Progenitor cell of endocrine pancreas (in vitro differentiated cells): ENCODE results near the gene CRY1. TPM values are rescaled to one million over a fixed set of nuclear protein-coding genes. Genes with fewer than 3 reads are reported as not detected.

Experiments
- DNase-seq: peaks from one replicate; pipeline ENCODE4 v3.0.0; 2021; ENCODE audit warnings: low spot score; ENCODE audit not compliant: unreplicated experiment
- H3K27ac Mint-ChIP-seq: 2 replicates; pipeline ENCODE4 v1.8.0; 2021; ENCODE audit warnings: mild to moderate bottlenecking, moderate library complexity, mixed read lengths
- H3K27me3 Mint-ChIP-seq: 2 replicates; pipeline ENCODE4 v1.8.0; 2021; ENCODE audit warnings: mixed read lengths
- H3K36me3 Mint-ChIP-seq: 2 replicates; pipeline ENCODE4 v1.8.0; 2022; ENCODE audit warnings: mixed read lengths; ENCODE audit not compliant: insufficient read depth
- H3K4me1 Mint-ChIP-seq: 2 replicates; pipeline ENCODE4 v1.8.0; 2021; ENCODE audit warnings: low read depth, mixed read lengths
- H3K4me3 Mint-ChIP-seq: 2 replicates; pipeline ENCODE4 v1.8.0; 2021; ENCODE audit warnings: low read depth, mild to moderate bottlenecking, moderate library complexity, mixed read lengths
- H3K9me3 Mint-ChIP-seq: 2 replicates; pipeline ENCODE4 v1.8.0; 2021; ENCODE audit warnings: low read depth, mixed read lengths
- total RNA-seq: library from RNA; stranded (reverse); gene quantifications from 2 replicates; pipeline ENCODE4 v1.2.1, GENCODE V29; 2021
- TF ChIP-seq, protein P1 (sequence below): fragments of 200-600 bp; sonication (generic); IDR thresholded peaks from one replicate; pipeline ENCODE4 v1.5.0; 2021; ENCODE audit warnings: antibody characterized with exemption, mild to moderate bottlenecking; ENCODE audit not compliant: unreplicated experiment

Gene CRY1
- total RNA-seq, 1 donor from 2014 or later: 26.9 TPM

DNA sequence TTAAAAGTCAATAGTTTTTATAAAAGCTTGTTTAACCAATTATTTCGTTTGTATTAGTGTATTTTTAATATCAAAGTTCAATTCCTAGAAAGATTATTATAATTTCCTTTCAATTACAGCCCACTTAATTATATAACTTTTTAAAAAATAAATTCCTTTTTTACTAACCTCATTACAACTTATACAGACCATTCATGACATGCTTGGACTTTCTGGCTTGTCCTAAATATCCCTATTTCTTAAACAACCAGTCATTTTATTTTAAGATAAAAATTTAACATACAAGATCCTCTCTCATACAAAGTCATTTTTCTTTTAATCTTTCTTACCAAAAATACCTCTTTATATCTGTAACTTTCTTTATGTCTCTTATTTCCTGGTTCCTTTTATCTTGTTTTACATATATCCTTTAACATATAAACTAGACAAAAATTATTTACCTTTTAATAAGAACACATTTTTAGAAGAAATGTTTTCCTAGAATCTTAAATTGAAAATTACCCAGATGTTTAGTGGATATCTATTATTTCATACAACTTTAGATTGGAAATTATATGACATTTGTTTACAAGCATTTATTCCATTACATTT lies 148.0 kb downstream of the CRY1 start:
- no peak for DNase-seq
- H3K27ac Mint-ChIP-seq: no peak overlapping the region
- H3K4me1 Mint-ChIP-seq: no peaks in the 10 kb centered on the region
- no peak overlapping the region for H3K4me3 Mint-ChIP-seq
- TF ChIP-seq, protein P1, sequence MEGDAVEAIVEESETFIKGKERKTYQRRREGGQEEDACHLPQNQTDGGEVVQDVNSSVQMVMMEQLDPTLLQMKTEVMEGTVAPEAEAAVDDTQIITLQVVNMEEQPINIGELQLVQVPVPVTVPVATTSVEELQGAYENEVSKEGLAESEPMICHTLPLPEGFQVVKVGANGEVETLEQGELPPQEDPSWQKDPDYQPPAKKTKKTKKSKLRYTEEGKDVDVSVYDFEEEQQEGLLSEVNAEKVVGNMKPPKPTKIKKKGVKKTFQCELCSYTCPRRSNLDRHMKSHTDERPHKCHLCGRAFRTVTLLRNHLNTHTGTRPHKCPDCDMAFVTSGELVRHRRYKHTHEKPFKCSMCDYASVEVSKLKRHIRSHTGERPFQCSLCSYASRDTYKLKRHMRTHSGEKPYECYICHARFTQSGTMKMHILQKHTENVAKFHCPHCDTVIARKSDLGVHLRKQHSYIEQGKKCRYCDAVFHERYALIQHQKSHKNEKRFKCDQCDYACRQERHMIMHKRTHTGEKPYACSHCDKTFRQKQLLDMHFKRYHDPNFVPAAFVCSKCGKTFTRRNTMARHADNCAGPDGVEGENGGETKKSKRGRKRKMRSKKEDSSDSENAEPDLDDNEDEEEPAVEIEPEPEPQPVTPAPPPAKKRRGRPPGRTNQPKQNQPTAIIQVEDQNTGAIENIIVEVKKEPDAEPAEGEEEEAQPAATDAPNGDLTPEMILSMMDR: no peak
- peaks cover 15% of the 10 kb centered on the region for H3K9me3 Mint-ChIP-seq
- H3K27me3 Mint-ChIP-seq: peaks cover 9% of the 10 kb centered on the region
- no peaks in the 10 kb centered on the region for H3K36me3 Mint-ChIP-seq

DNA sequence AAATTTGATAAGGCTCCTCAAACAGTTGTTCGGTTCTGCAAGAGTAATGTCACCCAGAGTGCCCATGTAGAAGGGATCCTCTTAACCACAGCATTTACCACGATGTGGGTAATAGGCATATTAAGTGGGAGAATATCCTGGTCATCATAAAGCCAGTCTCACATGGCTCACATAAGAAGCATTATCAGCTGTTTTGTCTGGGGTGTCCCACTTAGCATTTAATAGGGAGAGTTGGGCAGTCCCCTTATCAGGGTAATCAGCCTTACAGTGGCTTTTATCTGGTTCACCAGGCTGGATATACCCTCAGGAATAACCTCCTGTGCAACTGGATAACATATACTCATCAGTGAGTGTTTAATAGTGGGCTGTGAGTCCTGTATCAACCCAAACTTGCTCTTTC lies 150.6 kb downstream of the CRY1 start:
- no peak overlapping the region for H3K4me3 Mint-ChIP-seq
- H3K9me3 Mint-ChIP-seq: peaks cover 12% of the 10 kb centered on the region
- H3K36me3 Mint-ChIP-seq: no peaks in the 10 kb centered on the region
- TF ChIP-seq, protein P1: no peak
- H3K4me1 Mint-ChIP-seq: no peaks in the 10 kb centered on the region
- no peak overlapping the region for H3K27ac Mint-ChIP-seq
- DNase-seq: no peak
- H3K27me3 Mint-ChIP-seq: peaks cover 2% of the 10 kb centered on the region

DNA sequence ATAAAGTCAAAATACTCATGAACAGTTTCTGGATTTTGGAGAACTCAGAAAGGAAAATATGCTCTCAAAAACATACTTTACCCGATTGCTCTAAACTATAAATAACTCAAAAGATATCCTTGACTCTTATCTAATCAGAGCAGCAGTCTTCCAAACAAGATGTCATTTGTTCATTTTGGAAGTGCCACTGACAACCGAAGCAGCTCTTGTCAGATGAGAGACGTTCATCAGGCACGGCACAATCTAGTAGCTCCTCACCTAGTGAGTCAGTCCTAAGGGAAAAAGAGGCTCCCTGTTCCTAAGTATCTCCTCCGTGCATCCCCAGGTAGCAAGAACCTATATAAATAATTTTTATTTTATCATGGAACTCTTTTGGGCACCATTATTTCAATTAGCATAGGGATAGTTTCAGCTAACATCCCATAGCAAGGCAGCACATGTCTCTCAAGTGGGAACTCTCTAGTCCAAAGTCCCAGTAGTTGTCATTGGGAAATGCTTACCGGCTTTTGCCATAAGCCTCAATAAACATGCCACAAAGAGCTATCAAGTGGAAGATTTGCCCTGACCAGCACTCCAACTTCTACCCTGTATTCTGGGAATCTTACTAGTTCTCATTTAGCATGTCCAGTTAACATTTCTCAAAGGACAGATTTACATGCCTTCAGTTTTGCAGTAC lies 151.7 kb downstream of the CRY1 start:
- Mint-ChIP-seq H3K27ac (no peak overlapping the region), H3K9me3 (peaks cover 6% of the 10 kb centered on the region), H3K4me3 (no peak overlapping the region)

More for the DNA sequence above, 151.7 kb downstream of the CRY1 start:
- TF ChIP-seq, protein P1: no peak
- H3K27me3 Mint-ChIP-seq: no peaks in the 10 kb centered on the region
- H3K4me1 Mint-ChIP-seq: no peaks in the 10 kb centered on the region
- H3K36me3 Mint-ChIP-seq: no peaks in the 10 kb centered on the region
- DNase-seq: no peak

Other genes starting within 250 kb of the CRY1 start
- gene TMEM263, start 137.6 kb downstream of the CRY1 start, total RNA-seq: 37.6 and 39.7 TPM in 2 replicates
- 15.3 and 18.3 TPM in 2 replicates for gene MTERF2, start 106.4 kb downstream of the CRY1 start, total RNA-seq